H1 (cell line): ENCODE data around the gene TBC1D22A. TPM values are rescaled to one million over a fixed set of nuclear protein-coding genes. Genes with fewer than 3 reads are reported as not detected.

Experiments used
- CTCF ChIA-PET: fragments of 300-600 bp; sonication (Branson Sonifier 250); formaldehyde crosslinking; loops from one replicate; lab custom pipeline; 2021; ENCODE audit not compliant: partially characterized antibody; lab: Charles Lee
- POLR2A ChIA-PET: fragments of 300-600 bp; sonication (Branson Sonifier 250); formaldehyde crosslinking; loops from one replicate; lab custom pipeline; 2021; ENCODE audit warnings: inconsistent platforms; ENCODE audit not compliant: partially characterized antibody; lab: Charles Lee
- DNase-seq, 2 experiments: peaks; one replicate each; pipeline versions ENCODE4 v3.0.0 to v3.0.0-alpha.2; 2010 to 2022; ENCODE audit warnings: low spot score in 2 of 2, low read depth in 1 of 2, mixed read lengths in 1 of 2
- FAIRE-seq: peaks from 2 replicates; lab custom pipeline; 2011; peaks lifted over from hg19 to GRCh38; lab: Jason Lieb, UNC
- H2AFZ ChIP-seq: 2 replicates; pipeline ENCODE4 v1.8.1; 2012; ENCODE audit warnings: low read length, inconsistent platforms
- H2AK5ac ChIP-seq: 2 replicates; pipeline ENCODE4 v1.6.1; 2013; ENCODE audit warnings: low read depth, low read length
- H2BK120ac ChIP-seq: replicated peaks from 2 replicates; pipeline ENCODE3; 2013; ENCODE audit warnings: low read depth, low read length, inconsistent platforms
- H2BK12ac ChIP-seq: 2 replicates; pipeline ENCODE4 v1.6.1; 2013; ENCODE audit warnings: low read depth, low read length
- H2BK15ac ChIP-seq: 2 replicates; pipeline ENCODE4 v1.6.1; 2013; ENCODE audit warnings: low read length
- H2BK20ac ChIP-seq: 2 replicates; pipeline ENCODE4 v1.6.1; 2013; ENCODE audit warnings: low read length
- H2BK5ac ChIP-seq: 2 replicates; pipeline ENCODE4 v1.6.1; 2013; ENCODE audit warnings: low read depth, low read length
- H3K14ac ChIP-seq: 2 replicates; pipeline ENCODE4 v1.6.1; 2013; ENCODE audit warnings: inconsistent platforms; ENCODE audit not compliant: insufficient read length
- H3K18ac ChIP-seq: 2 replicates; pipeline ENCODE4 v1.6.1; 2013; ENCODE audit warnings: low read length; ENCODE audit errors: extremely low read depth
- H3K23ac ChIP-seq: 2 replicates; pipeline ENCODE4 v1.6.1; 2013; ENCODE audit warnings: inconsistent platforms; ENCODE audit not compliant: insufficient read length
- H3K23me2 ChIP-seq: 2 replicates; pipeline ENCODE4 v1.6.1; 2013; ENCODE audit warnings: low read depth, low read length
- H3K27ac ChIP-seq: 2 replicates; pipeline ENCODE4 v1.6.1; 2011; ENCODE audit warnings: low read depth, low read length, inconsistent platforms
- H3K27me3 ChIP-seq, 4 experiments: replicated peaks in 1 of 4; 1 replicate in 1 of 4; 2 replicates in 3 of 4; pipeline versions ENCODE4 v1.6.1 to v1.8.1; 2011 to 2013; ENCODE audit warnings: low read length in 3 of 4, mild to moderate bottlenecking in 3 of 4, inconsistent platforms in 2 of 4, mixed read lengths in 2 of 4, moderate library complexity in 1 of 4; ENCODE audit not compliant: control insufficient read depth in 3 of 4, insufficient read depth in 3 of 4; ENCODE audit errors: extremely low read depth in 1 of 4
- H3K36me3 ChIP-seq, 4 experiments: 2 replicates each; pipeline versions ENCODE4 v1.6.1 to v1.8.1; 2011 to 2013; ENCODE audit warnings: mild to moderate bottlenecking in 4 of 4, low read length in 3 of 4, moderate library complexity in 2 of 4, control low read depth in 1 of 4, inconsistent platforms in 1 of 4; ENCODE audit not compliant: insufficient read depth in 4 of 4, control insufficient read depth in 2 of 4
- H3K4ac ChIP-seq: replicated peaks from 2 replicates; pipeline ENCODE3; 2013; ENCODE audit warnings: low read length, low read depth, mixed read lengths, inconsistent platforms; ENCODE audit not compliant: insufficient read length
- H3K4me1 ChIP-seq, 4 experiments: replicated peaks in 1 of 4; 1 replicate in 1 of 4; 2 replicates in 3 of 4; pipeline versions ENCODE4 v1.6.1 to v1.8.1; 2011 to 2013; ENCODE audit warnings: low read length in 3 of 4, inconsistent platforms in 2 of 4, mixed read lengths in 1 of 4; ENCODE audit not compliant: insufficient read depth in 4 of 4, control insufficient read depth in 3 of 4
- H3K4me2 ChIP-seq, 2 experiments: 2 replicates each; pipeline versions ENCODE4 v1.6.1 to v1.8.1; 2011 to 2013; ENCODE audit warnings: low read depth in 2 of 2, low read length in 2 of 2, control low read depth in 1 of 2, inconsistent platforms in 1 of 2, mild to moderate bottlenecking in 1 of 2; ENCODE audit not compliant: insufficient read depth in 1 of 2
- H3K4me3 ChIP-seq, 4 experiments: fragments of 200-600, 300-600 bp in 1 of 4; sonication (generic), shearing (Covaris generic), sonication (Bioruptor Twin) in 1 of 4; 2 replicates each; pipeline versions ENCODE4 v1.5.1 to v1.8.1; 2011 to 2016; ENCODE audit warnings: low read length in 4 of 4, low read depth in 3 of 4, control low read depth in 2 of 4, inconsistent platforms in 2 of 4, mild to moderate bottlenecking in 2 of 4, mixed read lengths in 1 of 4, moderate library complexity in 1 of 4; ENCODE audit not compliant: insufficient read depth in 2 of 4; ENCODE audit errors: extremely low read depth in 1 of 4
- H3K56ac ChIP-seq: replicated peaks from 2 replicates; pipeline ENCODE3; 2013; ENCODE audit warnings: low read depth, mild to moderate bottlenecking, mixed read lengths, low read length, inconsistent platforms; ENCODE audit not compliant: insufficient read length
- H3K79me1 ChIP-seq: 2 replicates; pipeline ENCODE4 v1.6.1; 2013; ENCODE audit warnings: low read depth, low read length, control low read depth
- H3K79me2 ChIP-seq, 2 experiments: 2 replicates each; pipeline versions ENCODE4 v1.6.1 to v1.8.1; 2012 to 2013; ENCODE audit warnings: low read length in 2 of 2, mild to moderate bottlenecking in 2 of 2, inconsistent platforms in 1 of 2; ENCODE audit not compliant: insufficient read depth in 2 of 2, control insufficient read depth in 1 of 2
- H3K9ac ChIP-seq, 4 experiments: replicated peaks in 1 of 4; 1 replicate in 1 of 4; 2 replicates in 3 of 4; pipeline versions ENCODE4 v1.6.1 to v1.8.1; 2011 to 2013; ENCODE audit warnings: low read depth in 3 of 4, low read length in 3 of 4, control low read depth in 2 of 4, mild to moderate bottlenecking in 2 of 4, moderate library complexity in 2 of 4, inconsistent platforms in 1 of 4; ENCODE audit errors: extremely low read depth in 1 of 4
- H3K9me3 ChIP-seq, 2 experiments: 2 replicates each; pipeline versions ENCODE4 v1.6.1 to v1.8.1; 2012 to 2013; ENCODE audit warnings: mild to moderate bottlenecking in 2 of 2, moderate library complexity in 2 of 2, control low read depth in 1 of 2, inconsistent platforms in 1 of 2, low read depth in 1 of 2, low read length in 1 of 2, mixed read lengths in 1 of 2; ENCODE audit not compliant: insufficient read depth in 2 of 2
- H4K20me1 ChIP-seq, 2 experiments: replicated peaks in 1 of 2; 2 replicates each; pipeline versions ENCODE3 to v1.8.1; 2011 to 2013; ENCODE audit warnings: inconsistent platforms in 2 of 2, low read length in 2 of 2, mild to moderate bottlenecking in 1 of 2; ENCODE audit not compliant: insufficient read depth in 2 of 2, control insufficient read depth in 1 of 2
- H4K5ac ChIP-seq: 2 replicates; pipeline ENCODE4 v1.6.1; 2013; ENCODE audit warnings: low read length, low read depth, mixed read lengths, inconsistent platforms; ENCODE audit not compliant: insufficient read length
- H4K8ac ChIP-seq: 2 replicates; pipeline ENCODE4 v1.8.0; 2013; ENCODE audit warnings: mild to moderate bottlenecking, moderate library complexity, low read length, inconsistent platforms; ENCODE audit not compliant: insufficient read depth; ENCODE audit errors: extremely low read depth
- H4K91ac ChIP-seq: replicated peaks from 2 replicates; pipeline ENCODE3; 2013; ENCODE audit warnings: low read length, mixed read lengths, inconsistent platforms; ENCODE audit not compliant: insufficient read length
- CBX8 ChIP-seq: fragments of 300-800, 300-1000 bp; sonication (generic); IDR thresholded peaks from 2 replicates; pipeline ENCODE4 v1.7.1; 2016; ENCODE audit warnings: low read depth, low read length, borderline replicate concordance
- CHD1 ChIP-seq: IDR thresholded peaks from 2 replicates; pipeline ENCODE4 v1.6.1; 2012; ENCODE audit warnings: low read depth, low read length, improper control_type of control experiment
- POLR2A ChIP-seq, 2 experiments: IDR thresholded peaks; 1 replicate in 1 of 2; 2 replicates in 1 of 2; pipeline ENCODE4 v1.6.1; 2011; ENCODE audit warnings: low read depth in 2 of 2, low read length in 2 of 2, mild to moderate bottlenecking in 2 of 2; ENCODE audit errors: control extremely low read depth in 1 of 2
- RBBP5 ChIP-seq: IDR thresholded peaks from 2 replicates; pipeline ENCODE4 v1.7.1; 2012; ENCODE audit warnings: low read depth, mild to moderate bottlenecking, inconsistent platforms, low read length, moderate library complexity, borderline replicate concordance
- SIX5 ChIP-seq: IDR thresholded peaks from 2 replicates; pipeline ENCODE4 v1.6.1; 2011; ENCODE audit warnings: mild to moderate bottlenecking, low read depth, low read length
- TAF7 ChIP-seq: optimal IDR thresholded peaks from 2 replicates; pipeline ENCODE3; 2011; ENCODE audit warnings: low read depth, mild to moderate bottlenecking, inconsistent platforms, low read length, moderate library complexity, borderline replicate concordance
- WGBS, 2 experiments: shearing (Covaris generic) in 1 of 2; methylation state at CpG; one replicate each; pipeline versions ENCODE4 v1.1.6 to v1.1.7; 2013 to 2015; ENCODE audit warnings: low lambda C conversion rate in 2 of 2, mixed read lengths in 2 of 2, inconsistent platforms in 1 of 2, low coverage in 1 of 2, missing lambda C conversion rate in 1 of 2; ENCODE audit not compliant: insufficient replicate concordance in 2 of 2, insufficient coverage in 1 of 2, insufficient read length in 1 of 2; ENCODE audit errors: extremely low coverage in 1 of 2, missing lambda C conversion rate in 1 of 2; 5-methylcytosine and 5-hydroxymethylcytosine counted together
- polyA plus RNA-seq, 7 experiments: library from polyadenylated mRNA; depleted of rRNA in 3 of 7; stranded (reverse) in 5 of 7; unstranded in 2 of 7; fragments of >200 nt in 5 of 7; fragments of 200-250 nt in 2 of 7; gene quantifications; 1 replicate in 5 of 7; 2 replicates in 1 of 7; 4 replicates in 1 of 7; pipeline versions ENCODE4 v1.2.1 to v1.2.3, GENCODE V29; 2011 to 2013; ENCODE audit warnings: missing spikeins in 2 of 7, mixed read lengths in 2 of 7
- total RNA-seq: library from RNA; stranded (reverse); fragmentation: NEBNext Ultra II Directional; extraction: Animal tissue kit (Norgen Biotek cat#: 25700); gene quantifications from 2 replicates; pipeline ENCODE4 v1.2.1, GENCODE V29; 2021
- TF ChIP-seq, protein P1 (sequence below): IDR thresholded peaks from 2 replicates; pipeline ENCODE4 v1.6.1; 2012; ENCODE audit warnings: inconsistent platforms

Gene TBC1D22A
- total and polyA plus RNA-seq, 2 of the 8 experiments (the other 6 are each of a cell fraction or from before 2014, with no cell fraction given), result 11.9 to 18.4 TPM

DNA sequence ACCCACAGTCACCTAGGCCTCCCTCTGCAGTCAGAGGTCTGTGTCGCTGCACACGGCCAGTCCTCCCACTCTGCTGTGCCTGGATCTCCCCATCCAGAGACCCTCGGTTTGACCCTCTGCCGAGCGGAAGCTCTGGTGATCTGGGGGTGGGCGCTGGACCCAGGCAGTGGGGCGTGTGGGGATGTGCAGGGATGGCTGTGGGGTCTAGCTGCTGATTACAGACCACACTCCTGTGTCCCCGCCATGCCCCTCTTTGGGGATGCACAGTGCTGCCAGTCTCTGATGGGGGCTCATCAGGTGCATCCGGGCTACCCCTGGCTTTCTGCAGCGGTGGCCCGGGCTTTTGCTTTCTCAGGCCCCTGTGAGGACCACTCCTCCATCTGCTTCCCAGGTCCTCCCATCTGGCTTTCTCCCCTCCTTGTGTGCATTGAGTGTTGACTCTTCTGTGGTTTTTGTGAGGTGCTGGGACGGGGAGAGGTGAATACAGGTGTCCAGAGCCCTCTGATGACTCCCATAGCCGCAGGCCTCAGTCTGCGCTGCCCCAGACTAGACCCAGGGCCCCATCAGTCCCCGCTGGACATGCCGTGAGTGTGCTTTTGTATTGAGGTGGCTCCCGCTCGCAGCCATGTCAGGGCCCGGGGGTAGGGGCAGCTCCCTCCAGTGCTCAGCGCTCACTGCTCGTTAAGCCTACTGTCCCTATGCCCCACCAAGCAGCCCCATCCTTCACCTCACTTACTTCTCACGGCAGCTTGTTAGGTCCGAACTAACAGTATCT, 251.6 kb downstream of the TBC1D22A start:
- Histone ChIP-seq H2AFZ (no peak overlapping the region), H3K56ac (no peak overlapping the region), H2BK15ac (no peak overlapping the region), H3K23me2 (peaks cover 5% of the 10 kb centered on the region; the same call in 1 of the 2 replicates), H3K23ac (no peak overlapping the region), H4K20me1 (peaks cover 6 to 8% of the 10 kb centered on the region in 2 experiments), H4K91ac (no peak overlapping the region), H4K8ac (no peak overlapping the region), H3K79me2 (no peaks in the 10 kb centered on the region), H3K4me3 (no peak overlapping the region), H3K14ac (no peak overlapping the region), H2BK5ac (no peak overlapping the region; the same call in 1 of the 2 replicates), H3K4me1 (no peaks in the 10 kb centered on the region; a peak in 2 of 7 replicates), H2BK12ac (no peak overlapping the region), H3K27ac (no peak overlapping the region), H2BK120ac (no peak overlapping the region), H3K4me2 (no peak overlapping the region), H4K5ac (no peak overlapping the region), H3K9me3 (no peaks in the 10 kb centered on the region), H2AK5ac (no peak overlapping the region), H3K9ac (no peak overlapping the region), H3K4ac (no peak overlapping the region), H3K18ac (no peak overlapping the region), H2BK20ac (no peak overlapping the region), H3K27me3 (no peaks in the 10 kb centered on the region), H3K36me3 (peaks cover 0 to 5% (median 2%) of the 10 kb centered on the region in 4 experiments; a peak in 2 of 8 replicates), H3K79me1 (peaks cover 2% of the 10 kb centered on the region; the same call in 1 of the 2 replicates)
- ChIA-PET POLR2A (interaction anchor here (1.4 kb wide), 1 partner anchor 22 kb away, joined by 5 read pairs; no protein-coding TSS in a partner anchor), CTCF (interaction anchor here (1.0 to 2.2 kb wide), 5 partner anchors 17 to 187 kb away, joined by 3 to 14 read pairs (median 6); no protein-coding TSS in a partner anchor)
- FAIRE-seq (no peak), DNase-seq (no peak)
- 88% methylated on average over 21 of the region's 23 CpGs; no CpG with 5 or more reads in 1 of the 2 experiments for WGBS, 2 experiments
- TF ChIP-seq, protein P1, sequence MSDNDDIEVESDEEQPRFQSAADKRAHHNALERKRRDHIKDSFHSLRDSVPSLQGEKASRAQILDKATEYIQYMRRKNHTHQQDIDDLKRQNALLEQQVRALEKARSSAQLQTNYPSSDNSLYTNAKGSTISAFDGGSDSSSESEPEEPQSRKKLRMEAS, result no peak
- TF ChIP-seq SIX5, result no peak
- TF ChIP-seq CBX8, result no peak
- TF ChIP-seq RBBP5, result no peak
- TF ChIP-seq POLR2A (IDR thresholded peaks at IDR 0.05; ENCODE audit: control extremely low read depth in 1 of 2, low read depth in 2 of 2, low read length in 2 of 2), result no peak
- TF ChIP-seq CHD1, result no peak
- no peak for TF ChIP-seq TAF7
